SK-N-MC (cell line): ENCODE data around the gene CMSS1.

Experiments
- EZH2 ChIP-seq: fragments of 200-600 bp; sonication (generic); IDR thresholded peaks from one replicate; pipeline ENCODE4 v1.6.1; 2017; ENCODE audit warnings: antibody characterized with exemption
- FOXP2 ChIP-seq: optimal IDR thresholded peaks from 2 replicates; pipeline ENCODE3; 2011; ENCODE audit warnings: mild to moderate bottlenecking, moderate library complexity; ENCODE audit not compliant: insufficient read depth; ENCODE audit errors: extremely low read length, control extremely low read depth
- POLR2AphosphoS5 ChIP-seq: IDR thresholded peaks from 2 replicates; pipeline ENCODE4 v1.6.1; 2012; ENCODE audit warnings: mild to moderate bottlenecking, low read depth, low read length, borderline replicate concordance

DNA sequence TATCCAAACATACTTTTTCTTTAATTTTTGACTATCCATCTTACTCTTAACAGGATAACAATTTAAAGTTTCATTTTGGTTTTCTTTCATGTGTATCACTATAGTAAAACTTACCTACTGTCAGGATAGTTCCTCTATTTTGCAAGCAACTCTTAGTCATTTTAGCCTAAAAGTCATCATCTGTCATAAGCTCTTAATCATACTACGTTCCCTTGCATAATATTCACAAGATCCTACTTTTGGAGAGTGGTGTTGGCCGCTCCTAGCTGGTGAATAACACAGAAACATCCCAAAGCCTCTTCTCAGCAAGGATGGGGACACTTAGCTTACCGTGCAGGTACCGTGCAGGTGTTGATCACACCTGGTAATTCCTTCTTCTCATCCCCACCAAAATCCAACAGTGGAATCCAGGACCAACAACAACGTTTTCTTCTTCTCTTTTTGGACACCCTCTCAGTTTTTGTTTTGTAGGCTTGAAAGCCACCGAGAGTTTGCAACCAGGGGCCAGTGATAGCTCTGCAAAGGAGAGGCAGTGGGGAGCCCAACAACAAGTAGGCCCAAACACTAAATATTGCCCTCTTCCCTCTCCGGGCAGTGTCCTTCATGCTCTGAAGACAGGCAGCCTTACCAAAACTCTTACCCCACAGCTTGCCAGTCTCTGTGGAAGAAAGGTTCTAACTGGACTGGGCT, 296.2 kb downstream of the CMSS1 start:
- TF ChIP-seq POLR2AphosphoS5 (no peak), EZH2 (no peak), FOXP2 (no peak)
